Measurements from ENCODE around the gene MTG1. TPM values are rescaled to one million over a fixed set of nuclear protein-coding genes. Genes with fewer than 3 reads are reported as not detected.

MTG1 gene
- polyA plus RNA-seq, 3 donors, result 13.0 to 45.8 (median 17.1) TPM

DNA sequence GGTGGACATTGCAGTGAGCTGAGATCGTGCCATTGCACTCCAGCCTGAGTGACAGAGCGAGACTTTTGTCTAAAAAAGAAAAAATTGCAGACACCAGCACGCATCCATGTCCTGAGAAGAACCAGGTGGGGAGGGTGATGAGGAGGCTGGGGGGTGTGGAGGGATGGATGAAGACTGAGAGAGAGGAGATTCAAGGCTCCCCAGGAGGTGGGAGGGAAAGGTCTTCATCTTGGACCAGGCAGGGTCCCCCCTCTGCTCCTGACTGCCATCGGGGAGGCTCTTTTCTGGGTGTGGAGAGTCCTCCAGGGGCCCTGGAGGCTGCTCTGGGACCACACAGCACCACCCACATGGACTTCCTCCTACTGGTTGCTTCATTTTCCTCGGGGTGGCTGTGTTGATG is 61.2 kb downstream of the MTG1 start:
- H3K4me3 Mint-ChIP-seq, result no peak overlapping the region
- H3K4me1 Mint-ChIP-seq, result no peaks in the 10 kb centered on the region
- intact Hi-C loops (cut with micrococcal nuclease), result no loop called here

DNA sequence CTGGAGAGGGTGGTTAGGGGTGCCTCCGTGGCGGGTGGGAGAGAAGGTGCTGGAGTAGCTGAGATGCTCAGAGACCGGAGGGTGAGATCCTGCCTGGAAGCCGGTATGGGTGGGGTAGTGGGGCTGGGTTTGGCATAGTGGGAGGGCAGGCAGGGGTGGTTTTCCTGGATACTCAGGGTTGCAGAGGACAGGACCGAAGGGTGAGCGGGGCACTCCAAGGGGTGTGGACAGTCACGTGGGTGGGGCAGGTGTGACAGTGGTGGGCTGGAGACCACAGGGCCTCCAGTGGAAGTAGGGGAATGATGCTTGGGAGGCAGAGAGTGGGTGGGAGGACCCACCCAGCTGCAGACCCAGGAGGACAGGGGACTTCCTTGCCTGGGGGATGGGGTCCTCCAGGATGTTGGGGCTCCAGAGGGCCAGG is 61.7 kb downstream of the MTG1 start:
- H4K20me1 ChIP-seq (ENCODE audit: insufficient read depth, low read length), result no peaks in the 10 kb centered on the region
- TF ChIP-seq CTCF (IDR thresholded peaks at IDR 0.05), result no peak
- no peaks in the 10 kb centered on the region for H3K36me3 Mint-ChIP-seq
- H3K27ac Mint-ChIP-seq, result peak overlapping the region in 2 of 7 donors; percentile 1 to 47
- DNase-seq, result no peak
- no peak overlapping the region for H2AFZ ChIP-seq (ENCODE audit: insufficient read depth, low read depth, low read length, poor library complexity, severe bottlenecking)
- no peak overlapping the region for H3K9ac ChIP-seq (ENCODE audit: insufficient read depth, low read length, poor library complexity, severe bottlenecking)
- H3K9me3 Mint-ChIP-seq, result peaks cover 0 to 10% (median 3%) of the 10 kb centered on the region in 7 donors
- 70% methylated on average over 6 of the region's 7 CpGs for WGBS (ENCODE audit: insufficient coverage)
- no peaks in the 10 kb centered on the region for H3K4me1 Mint-ChIP-seq
- H3K9me3 ChIP-seq (replicated peaks in 1 of 2; ENCODE audit: control insufficient read depth in 1 of 2, insufficient read depth in 1 of 2, low read length in 2 of 2), result peaks cover 0 to 3% of the 10 kb centered on the region in 2 donors
- H3K27me3 ChIP-seq (ENCODE audit: control insufficient read depth in 2 of 2, insufficient read depth in 2 of 2, low read length in 2 of 2), result no peaks in the 10 kb centered on the region
- H3K79me2 ChIP-seq (ENCODE audit: insufficient read depth, low read length), result no peaks in the 10 kb centered on the region
- peaks cover 0 to 6% (median 4%) of the 10 kb centered on the region in 3 donors for H3K27me3 Mint-ChIP-seq (ENCODE audit: low read depth in 3 of 3)
- H3K4me3 Mint-ChIP-seq, result no peak overlapping the region
- H3K4me2 ChIP-seq (replicated peaks; ENCODE audit: extremely low read depth, low read length, poor library complexity, severe bottlenecking), result no peak overlapping the region
- H3K36me3 ChIP-seq (replicated peaks in 1 of 2; ENCODE audit: control insufficient read depth in 1 of 2, insufficient read depth in 2 of 2, low read length in 2 of 2), result no peaks in the 10 kb centered on the region
- H3K27ac ChIP-seq (ENCODE audit: low read depth in 1 of 2, low read length in 2 of 2), result no peak overlapping the region
- no peak overlapping the region for H3K4me3 ChIP-seq (replicated peaks in 1 of 3; ENCODE audit: low read depth in 2 of 3, low read length in 3 of 3)
- intact Hi-C loops (cut with micrococcal nuclease), result no loop called here
- no peaks in the 10 kb centered on the region for H3K4me1 ChIP-seq (ENCODE audit: control insufficient read depth in 1 of 2, insufficient read depth in 2 of 2, low read length in 2 of 2)

More for the DNA sequence above, 61.2 kb downstream of the MTG1 start:
- no peaks in the 10 kb centered on the region for H3K36me3 Mint-ChIP-seq
- WGBS (ENCODE audit: insufficient coverage), result 70% methylated on average over 4 of the region's 5 CpGs
- H3K9ac ChIP-seq (ENCODE audit: insufficient read depth, low read length, poor library complexity, severe bottlenecking), result no peak overlapping the region
- no peaks in the 10 kb centered on the region for H3K36me3 ChIP-seq (replicated peaks in 1 of 2; ENCODE audit: control insufficient read depth in 1 of 2, insufficient read depth in 2 of 2, low read length in 2 of 2)
- peak in 1 of 3 donors; percentile 2 for DNase-seq
- H3K4me1 ChIP-seq (ENCODE audit: control insufficient read depth in 1 of 2, insufficient read depth in 2 of 2, low read length in 2 of 2), result no peaks in the 10 kb centered on the region
- H3K27me3 Mint-ChIP-seq (ENCODE audit: low read depth in 3 of 3), result peaks cover 0 to 6% (median 4%) of the 10 kb centered on the region in 3 donors
- H3K79me2 ChIP-seq (ENCODE audit: insufficient read depth, low read length), result no peaks in the 10 kb centered on the region
- no peak overlapping the region for H3K4me2 ChIP-seq (replicated peaks; ENCODE audit: extremely low read depth, low read length, poor library complexity, severe bottlenecking)
- H2AFZ ChIP-seq (ENCODE audit: insufficient read depth, low read depth, low read length, poor library complexity, severe bottlenecking), result no peak overlapping the region
- no peaks in the 10 kb centered on the region for H3K27me3 ChIP-seq (ENCODE audit: control insufficient read depth in 2 of 2, insufficient read depth in 2 of 2, low read length in 2 of 2)
- no peak overlapping the region for H3K27ac ChIP-seq (ENCODE audit: low read depth in 1 of 2, low read length in 2 of 2)
- H3K27ac Mint-ChIP-seq, result no peak overlapping the region
- no peaks in the 10 kb centered on the region for H4K20me1 ChIP-seq (ENCODE audit: insufficient read depth, low read length)
- H3K4me3 ChIP-seq (replicated peaks in 1 of 3; ENCODE audit: low read depth in 2 of 3, low read length in 3 of 3), result no peak overlapping the region
- peaks cover 0 to 3% of the 10 kb centered on the region in 2 donors for H3K9me3 ChIP-seq (replicated peaks in 1 of 2; ENCODE audit: control insufficient read depth in 1 of 2, insufficient read depth in 1 of 2, low read length in 2 of 2)
- H3K9me3 Mint-ChIP-seq, result peaks cover 0 to 10% (median 2%) of the 10 kb centered on the region in 7 donors
- TF ChIP-seq CTCF (IDR thresholded peaks at IDR 0.05), result no peak

Data from CD14-positive monocyte (primary cell).